Measurements from ENCODE around the gene SPINK1.
"Not testable (repeated sequence)": the region's sequence is repeated elsewhere in the genome, so short reads cannot be mapped to it uniquely, and the experiment has no call there.

Gene SPINK1

GRCh38 chr5:147827017-147827416 is 4.5 kb downstream of the SPINK1 start:
- not testable (repeated sequence) for H3K14ac ChIP-seq (ENCODE audit: low read length); H2BK15ac ChIP-seq (ENCODE audit: low read length); H2AK5ac ChIP-seq (ENCODE audit: low read depth, low read length); H2BK120ac ChIP-seq (ENCODE audit: low read depth, low read length); H3K4me1 ChIP-seq (ENCODE audit: control insufficient read depth in 2 of 2, insufficient read depth in 1 of 2, low read depth in 1 of 2, low read length in 2 of 2); H3K27me3 ChIP-seq (ENCODE audit: control insufficient read depth in 3 of 3, insufficient read depth in 3 of 3, low read depth in 1 of 3, low read length in 3 of 3); H2AFZ ChIP-seq (ENCODE audit: low read length); H3K18ac ChIP-seq (ENCODE audit: low read length); H3K9ac ChIP-seq (ENCODE audit: low read depth, low read length, poor library complexity); H3K4me2 ChIP-seq (ENCODE audit: insufficient read depth, low read length, poor library complexity, severe bottlenecking); H4K91ac ChIP-seq (ENCODE audit: low read depth, low read length, poor library complexity); H3K79me1 ChIP-seq (ENCODE audit: low read depth, low read length); DNase-seq (ENCODE audit: low spot score); H3K36me3 ChIP-seq (replicated peaks in 1 of 2; ENCODE audit: control insufficient read depth in 2 of 2, insufficient read depth in 2 of 2, low read length in 2 of 2); H3K4ac ChIP-seq (ENCODE audit: low read length); H4K8ac ChIP-seq (ENCODE audit: low read depth, low read length); H3K27ac ChIP-seq (replicated peaks; ENCODE audit: low read length); H2BK12ac ChIP-seq (ENCODE audit: low read length); H2BK5ac ChIP-seq (ENCODE audit: low read length); H3K4me3 ChIP-seq (ENCODE audit: low read length in 2 of 2); H3K9me3 ChIP-seq (replicated peaks in 1 of 2; ENCODE audit: control insufficient read depth in 2 of 2, insufficient read depth in 1 of 2, low read depth in 1 of 2, low read length in 2 of 2); H3K23ac ChIP-seq (ENCODE audit: low read depth, low read length, poor library complexity)
- no CpG with 5 or more reads among the region's 5 CpGs for whole genome bisulfite sequencing, 2 donors (ENCODE audit: extremely low coverage in 2 of 2, insufficient read length in 2 of 2, insufficient replicate concordance in 1 of 2)

GRCh38 chr5:147826361-147826760 is 5.1 kb downstream of the SPINK1 start:
- H3K4me3 ChIP-seq (ENCODE audit: low read length in 2 of 2) = no peak overlapping the region
- no peak overlapping the region for H3K4ac ChIP-seq (ENCODE audit: low read length)
- no peak overlapping the region for H3K14ac ChIP-seq (ENCODE audit: low read length)
- H2AK5ac ChIP-seq (ENCODE audit: low read depth, low read length) = no peak overlapping the region
- H3K9ac ChIP-seq (ENCODE audit: low read depth, low read length, poor library complexity) = no peak overlapping the region
- H2BK5ac ChIP-seq (ENCODE audit: low read length) = no peak overlapping the region
- H3K23ac ChIP-seq (ENCODE audit: low read depth, low read length, poor library complexity) = no peak overlapping the region
- no peaks in the 10 kb centered on the region for H3K4me1 ChIP-seq (ENCODE audit: control insufficient read depth in 2 of 2, insufficient read depth in 1 of 2, low read depth in 1 of 2, low read length in 2 of 2)
- no peaks in the 10 kb centered on the region for H3K36me3 ChIP-seq (replicated peaks in 1 of 2; ENCODE audit: control insufficient read depth in 2 of 2, insufficient read depth in 2 of 2, low read length in 2 of 2)
- no peak for DNase-seq (ENCODE audit: low spot score)
- H3K27ac ChIP-seq (replicated peaks; ENCODE audit: low read length) = no peak overlapping the region
- H3K27me3 ChIP-seq (ENCODE audit: control insufficient read depth in 3 of 3, insufficient read depth in 3 of 3, low read depth in 1 of 3, low read length in 3 of 3) = peaks cover 0 to 6% (median 0%) of the 10 kb centered on the region in 3 experiments
- H3K9me3 ChIP-seq (replicated peaks in 1 of 2; ENCODE audit: control insufficient read depth in 2 of 2, insufficient read depth in 1 of 2, low read depth in 1 of 2, low read length in 2 of 2) = no peaks in the 10 kb centered on the region
- H2BK120ac ChIP-seq (ENCODE audit: low read depth, low read length) = no peak overlapping the region
- no peak overlapping the region for H3K18ac ChIP-seq (ENCODE audit: low read length)
- no peak overlapping the region for H2BK12ac ChIP-seq (ENCODE audit: low read length)
- H3K79me1 ChIP-seq (ENCODE audit: low read depth, low read length) = no peaks in the 10 kb centered on the region
- no peak overlapping the region for H2AFZ ChIP-seq (ENCODE audit: low read length)
- H4K8ac ChIP-seq (ENCODE audit: low read depth, low read length) = no peak overlapping the region
- no peak overlapping the region for H3K4me2 ChIP-seq (ENCODE audit: insufficient read depth, low read length, poor library complexity, severe bottlenecking)
- no CpG with 5 or more reads among the region's 2 CpGs for WGBS, 2 donors (ENCODE audit: extremely low coverage in 2 of 2, insufficient read length in 2 of 2, insufficient replicate concordance in 1 of 2)
- H4K91ac ChIP-seq (ENCODE audit: low read depth, low read length, poor library complexity) = no peak overlapping the region
- no peak overlapping the region for H2BK15ac ChIP-seq (ENCODE audit: low read length)

- Histone ChIP-seq H3K36me3 (replicated peaks in 1 of 2; ENCODE audit: control insufficient read depth in 2 of 2, insufficient read depth in 2 of 2, low read length in 2 of 2) (no peaks in the 10 kb centered on the region), H2BK12ac (ENCODE audit: low read length) (no peak overlapping the region), H3K27me3 (ENCODE audit: control insufficient read depth in 3 of 3, insufficient read depth in 3 of 3, low read depth in 1 of 3, low read length in 3 of 3) (no peaks in the 10 kb centered on the region), H3K14ac (ENCODE audit: low read length) (no peak overlapping the region), H3K18ac (ENCODE audit: low read length) (no peak overlapping the region), H2BK120ac (ENCODE audit: low read depth, low read length) (no peak overlapping the region), H3K9me3 (replicated peaks in 1 of 2; ENCODE audit: control insufficient read depth in 2 of 2, insufficient read depth in 1 of 2, low read depth in 1 of 2, low read length in 2 of 2) (no peaks in the 10 kb centered on the region), H2BK15ac (ENCODE audit: low read length) (no peak overlapping the region), H3K4me3 (ENCODE audit: low read length in 2 of 2) (no peak overlapping the region), H4K8ac (ENCODE audit: low read depth, low read length) (no peak overlapping the region), H3K4me2 (ENCODE audit: insufficient read depth, low read length, poor library complexity, severe bottlenecking) (no peak overlapping the region), H4K91ac (ENCODE audit: low read depth, low read length, poor library complexity) (no peak overlapping the region), H3K27ac (replicated peaks; ENCODE audit: low read length) (no peak overlapping the region), H2BK5ac (ENCODE audit: low read length) (no peak overlapping the region), H2AFZ (ENCODE audit: low read length) (peak overlapping the region; percentile 73), H3K4me1 (ENCODE audit: control insufficient read depth in 2 of 2, insufficient read depth in 1 of 2, low read depth in 1 of 2, low read length in 2 of 2) (peaks cover 0 to 1% of the 10 kb centered on the region in 2 donors), H3K23ac (ENCODE audit: low read depth, low read length, poor library complexity) (no peak overlapping the region), H3K4ac (ENCODE audit: low read length) (no peak overlapping the region), H2AK5ac (ENCODE audit: low read depth, low read length) (no peak overlapping the region), H3K9ac (ENCODE audit: low read depth, low read length, poor library complexity) (no peak overlapping the region), H3K79me1 (ENCODE audit: low read depth, low read length) (no peaks in the 10 kb centered on the region)
- WGBS, 2 donors (ENCODE audit: extremely low coverage in 2 of 2, insufficient read length in 2 of 2, insufficient replicate concordance in 1 of 2) = no CpG with 5 or more reads among the region's 4 CpGs
- peak; percentile 41 for DNase-seq (ENCODE audit: low spot score)
These were observed 8.6 kb downstream of the SPINK1 start for GRCh38 chr5:147822686-147823491.

- not testable (repeated sequence) for H4K91ac ChIP-seq (ENCODE audit: low read depth, low read length, poor library complexity); H3K4ac ChIP-seq (ENCODE audit: low read length); H3K36me3 ChIP-seq (replicated peaks in 1 of 2; ENCODE audit: control insufficient read depth in 2 of 2, insufficient read depth in 2 of 2, low read length in 2 of 2); H3K18ac ChIP-seq (ENCODE audit: low read length); H2BK5ac ChIP-seq (ENCODE audit: low read length); H3K23ac ChIP-seq (ENCODE audit: low read depth, low read length, poor library complexity); H4K8ac ChIP-seq (ENCODE audit: low read depth, low read length); H3K79me1 ChIP-seq (ENCODE audit: low read depth, low read length); H3K4me1 ChIP-seq (ENCODE audit: control insufficient read depth in 2 of 2, insufficient read depth in 1 of 2, low read depth in 1 of 2, low read length in 2 of 2); H3K27ac ChIP-seq (replicated peaks; ENCODE audit: low read length); H2BK120ac ChIP-seq (ENCODE audit: low read depth, low read length); DNase-seq (ENCODE audit: low spot score); H2AK5ac ChIP-seq (ENCODE audit: low read depth, low read length); H3K9ac ChIP-seq (ENCODE audit: low read depth, low read length, poor library complexity); H3K14ac ChIP-seq (ENCODE audit: low read length); H2BK12ac ChIP-seq (ENCODE audit: low read length); H2BK15ac ChIP-seq (ENCODE audit: low read length); H3K4me3 ChIP-seq (ENCODE audit: low read length in 2 of 2); H3K27me3 ChIP-seq (ENCODE audit: control insufficient read depth in 3 of 3, insufficient read depth in 3 of 3, low read depth in 1 of 3, low read length in 3 of 3); H3K9me3 ChIP-seq (replicated peaks in 1 of 2; ENCODE audit: control insufficient read depth in 2 of 2, insufficient read depth in 1 of 2, low read depth in 1 of 2, low read length in 2 of 2); H3K4me2 ChIP-seq (ENCODE audit: insufficient read depth, low read length, poor library complexity, severe bottlenecking)
- no CpG with 5 or more reads among the region's 3 CpGs for WGBS, 2 donors (ENCODE audit: extremely low coverage in 2 of 2, insufficient read length in 2 of 2, insufficient replicate concordance in 1 of 2)
- peak overlapping the region; percentile 73 for H2AFZ ChIP-seq (ENCODE audit: low read length)
These were observed 9.2 kb downstream of the SPINK1 start for GRCh38 chr5:147822222-147822621.

Data from neuronal stem cell (in vitro differentiated cells).